Osteoblast (primary cell): ENCODE data around the gene FHIT. TPM values are rescaled to one million over a fixed set of nuclear protein-coding genes. Genes with fewer than 3 reads are reported as not detected.

Experiments used
- DNase-seq: peaks from one replicate; pipeline ENCODE4 v3.0.0; 2011; ENCODE audit warnings: low spot score, mixed read lengths; ENCODE audit not compliant: insufficient read length; ENCODE audit errors: missing footprints
- H2AFZ ChIP-seq: 2 replicates; pipeline ENCODE4 v1.6.0; 2011; ENCODE audit warnings: mild to moderate bottlenecking, low read length
- H3K27ac ChIP-seq: 2 replicates; pipeline ENCODE4 v1.5.1; 2011; ENCODE audit warnings: mild to moderate bottlenecking, low read depth, low read length, moderate library complexity
- H3K27me3 ChIP-seq: 2 replicates; pipeline ENCODE4 v1.6.0; 2012; ENCODE audit warnings: mild to moderate bottlenecking, control low read depth, inconsistent platforms, low read length, moderate library complexity; ENCODE audit not compliant: insufficient read depth
- H3K36me3 ChIP-seq: 2 replicates; pipeline ENCODE4 v1.5.1; 2011; ENCODE audit warnings: mild to moderate bottlenecking, low read length, control low read depth, moderate library complexity; ENCODE audit not compliant: insufficient read depth
- H3K4me1 ChIP-seq: 2 replicates; pipeline ENCODE4 v1.5.1; 2011; ENCODE audit warnings: mild to moderate bottlenecking, low read length, control low read depth, moderate library complexity; ENCODE audit not compliant: insufficient read depth
- H3K4me2 ChIP-seq: 2 replicates; pipeline ENCODE4 v1.6.0; 2011; ENCODE audit warnings: mild to moderate bottlenecking, low read length; ENCODE audit not compliant: insufficient read depth
- H3K4me3 ChIP-seq: fragments of 200-600 bp; sonication (generic); 3 replicates; pipeline ENCODE4 v1.5.1; 2012; ENCODE audit warnings: mild to moderate bottlenecking, low read length, inconsistent platforms; ENCODE audit not compliant: insufficient read depth
- H3K79me2 ChIP-seq: 2 replicates; pipeline ENCODE4 v1.6.0; 2012; ENCODE audit warnings: mild to moderate bottlenecking, low read length, control low read depth, inconsistent platforms; ENCODE audit not compliant: insufficient read depth
- H3K9me3 ChIP-seq: 2 replicates; pipeline ENCODE4 v1.5.1; 2011; ENCODE audit warnings: low read depth, low read length, control low read depth
- H4K20me1 ChIP-seq: 2 replicates; pipeline ENCODE4 v1.6.0; 2012; ENCODE audit warnings: mild to moderate bottlenecking, low read length, control low read depth; ENCODE audit not compliant: insufficient read depth
- total RNA-seq: library from RNA; depleted of rRNA; stranded (reverse); fragments of >200 nt; gene quantifications from 2 replicates; pipeline ENCODE4 v1.2.3, GENCODE V29; 2012
- TF ChIP-seq, protein P1 (sequence below): IDR thresholded peaks from 2 replicates; pipeline ENCODE4 v1.5.1; 2011; ENCODE audit warnings: mild to moderate bottlenecking, low read depth, low read length, moderate library complexity; ENCODE audit errors: extremely low read depth

FHIT gene
- total RNA-seq, 1 donor, result 3.3 TPM

DNA sequence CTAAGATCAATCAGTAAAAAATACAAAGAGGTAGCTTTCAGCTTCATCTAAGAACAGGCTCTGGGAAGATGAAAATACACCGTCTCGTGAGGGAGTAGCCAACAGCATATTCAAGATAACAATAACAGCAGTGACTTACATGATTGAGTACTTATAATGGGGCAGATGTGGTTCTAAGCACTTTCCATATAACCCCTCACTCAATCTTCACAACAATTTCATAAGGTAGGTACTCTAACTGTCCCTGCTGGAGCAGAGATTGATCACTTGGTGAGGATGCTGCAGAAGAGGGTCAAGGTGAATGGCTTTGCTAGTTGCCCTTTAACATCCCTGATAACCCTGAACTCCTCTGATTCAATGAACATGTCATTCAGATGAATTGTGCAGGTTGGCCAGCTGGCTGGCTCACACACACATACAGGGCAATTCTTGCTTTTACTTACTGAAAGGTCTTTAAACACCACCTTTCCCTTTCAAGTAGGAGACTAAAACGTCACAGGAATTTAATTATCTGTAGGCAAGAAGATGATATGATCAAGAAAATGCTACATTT lies 1217.3 kb downstream of the FHIT start:
- H3K27me3 ChIP-seq, result no peaks in the 10 kb centered on the region
- no peaks in the 10 kb centered on the region for H4K20me1 ChIP-seq
- no peak overlapping the region for H3K27ac ChIP-seq
- H3K79me2 ChIP-seq, result no peaks in the 10 kb centered on the region
- no peaks in the 10 kb centered on the region for H3K36me3 ChIP-seq
- H3K9me3 ChIP-seq, result no peaks in the 10 kb centered on the region
- no peak overlapping the region for H3K4me2 ChIP-seq
- TF ChIP-seq, protein P1, sequence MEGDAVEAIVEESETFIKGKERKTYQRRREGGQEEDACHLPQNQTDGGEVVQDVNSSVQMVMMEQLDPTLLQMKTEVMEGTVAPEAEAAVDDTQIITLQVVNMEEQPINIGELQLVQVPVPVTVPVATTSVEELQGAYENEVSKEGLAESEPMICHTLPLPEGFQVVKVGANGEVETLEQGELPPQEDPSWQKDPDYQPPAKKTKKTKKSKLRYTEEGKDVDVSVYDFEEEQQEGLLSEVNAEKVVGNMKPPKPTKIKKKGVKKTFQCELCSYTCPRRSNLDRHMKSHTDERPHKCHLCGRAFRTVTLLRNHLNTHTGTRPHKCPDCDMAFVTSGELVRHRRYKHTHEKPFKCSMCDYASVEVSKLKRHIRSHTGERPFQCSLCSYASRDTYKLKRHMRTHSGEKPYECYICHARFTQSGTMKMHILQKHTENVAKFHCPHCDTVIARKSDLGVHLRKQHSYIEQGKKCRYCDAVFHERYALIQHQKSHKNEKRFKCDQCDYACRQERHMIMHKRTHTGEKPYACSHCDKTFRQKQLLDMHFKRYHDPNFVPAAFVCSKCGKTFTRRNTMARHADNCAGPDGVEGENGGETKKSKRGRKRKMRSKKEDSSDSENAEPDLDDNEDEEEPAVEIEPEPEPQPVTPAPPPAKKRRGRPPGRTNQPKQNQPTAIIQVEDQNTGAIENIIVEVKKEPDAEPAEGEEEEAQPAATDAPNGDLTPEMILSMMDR, result no peak
- H3K4me1 ChIP-seq, result no peaks in the 10 kb centered on the region
- DNase-seq, result no peak
- H3K4me3 ChIP-seq, result no peak overlapping the region
- H2AFZ ChIP-seq, result no peak overlapping the region

GRCh38 chr3:60030982-60031381 lies 1220.3 kb downstream of the FHIT start:
- no peak overlapping the region for H2AFZ ChIP-seq
- no peak for DNase-seq
- H3K27me3 ChIP-seq, result no peaks in the 10 kb centered on the region
- no peak overlapping the region for H3K27ac ChIP-seq
- H3K36me3 ChIP-seq, result no peaks in the 10 kb centered on the region
- TF ChIP-seq, protein P1, result no peak
- H3K79me2 ChIP-seq, result no peaks in the 10 kb centered on the region
- no peak overlapping the region for H3K4me2 ChIP-seq
- no peaks in the 10 kb centered on the region for H4K20me1 ChIP-seq
- H3K4me1 ChIP-seq, result no peaks in the 10 kb centered on the region
- no peaks in the 10 kb centered on the region for H3K9me3 ChIP-seq
- no peak overlapping the region for H3K4me3 ChIP-seq

- Histone ChIP-seq H3K4me3 (no peak overlapping the region), H3K9me3 (no peaks in the 10 kb centered on the region), H3K4me1 (no peaks in the 10 kb centered on the region), H3K27me3 (no peaks in the 10 kb centered on the region), H3K79me2 (no peaks in the 10 kb centered on the region), H4K20me1 (no peaks in the 10 kb centered on the region), H3K4me2 (no peak overlapping the region), H3K27ac (no peak overlapping the region), H2AFZ (no peak overlapping the region), H3K36me3 (no peaks in the 10 kb centered on the region)
- TF ChIP-seq, protein P1, result no peak
- no peak for DNase-seq
Observed at GRCh38 chr3:60028233-60028632, 1223.0 kb downstream of the FHIT start.

DNA sequence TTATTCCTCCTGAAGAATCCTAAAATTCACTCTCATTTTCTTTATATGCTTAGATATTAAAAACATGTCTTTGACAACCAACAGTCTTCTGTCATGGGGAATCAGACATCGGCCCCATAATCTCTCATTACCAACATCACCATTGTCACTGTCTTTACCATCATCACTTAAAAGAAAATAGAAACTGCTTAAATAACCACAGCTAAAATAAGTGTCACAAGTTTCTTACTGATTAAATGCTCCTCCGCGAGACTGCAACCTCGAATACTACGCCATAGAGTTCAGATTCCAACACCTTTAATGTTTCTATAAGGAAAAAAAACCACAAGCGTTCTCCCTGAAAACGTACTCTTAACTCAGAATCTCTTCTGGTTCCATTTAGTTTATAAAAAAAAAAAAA lies 1223.9 kb downstream of the FHIT start:
- no peaks in the 10 kb centered on the region for H3K36me3 ChIP-seq
- H2AFZ ChIP-seq, result no peak overlapping the region
- H3K4me1 ChIP-seq, result no peaks in the 10 kb centered on the region
- H3K27ac ChIP-seq, result no peak overlapping the region
- no peak overlapping the region for H3K4me2 ChIP-seq
- no peaks in the 10 kb centered on the region for H4K20me1 ChIP-seq
- H3K4me3 ChIP-seq, result no peak overlapping the region
- TF ChIP-seq, protein P1, result no peak
- H3K27me3 ChIP-seq, result no peaks in the 10 kb centered on the region
- no peaks in the 10 kb centered on the region for H3K9me3 ChIP-seq
- DNase-seq, result no peak
- H3K79me2 ChIP-seq, result no peaks in the 10 kb centered on the region
